ENCODE data around the gene LRBA.
A peak's percentile ranks its signal among the peaks of the same experiment; 100 is the strongest.
"Not testable (repeated sequence)": the region's sequence is repeated elsewhere in the genome, so short reads cannot be mapped to it uniquely, and the experiment has no call there.

LRBA gene

DNA sequence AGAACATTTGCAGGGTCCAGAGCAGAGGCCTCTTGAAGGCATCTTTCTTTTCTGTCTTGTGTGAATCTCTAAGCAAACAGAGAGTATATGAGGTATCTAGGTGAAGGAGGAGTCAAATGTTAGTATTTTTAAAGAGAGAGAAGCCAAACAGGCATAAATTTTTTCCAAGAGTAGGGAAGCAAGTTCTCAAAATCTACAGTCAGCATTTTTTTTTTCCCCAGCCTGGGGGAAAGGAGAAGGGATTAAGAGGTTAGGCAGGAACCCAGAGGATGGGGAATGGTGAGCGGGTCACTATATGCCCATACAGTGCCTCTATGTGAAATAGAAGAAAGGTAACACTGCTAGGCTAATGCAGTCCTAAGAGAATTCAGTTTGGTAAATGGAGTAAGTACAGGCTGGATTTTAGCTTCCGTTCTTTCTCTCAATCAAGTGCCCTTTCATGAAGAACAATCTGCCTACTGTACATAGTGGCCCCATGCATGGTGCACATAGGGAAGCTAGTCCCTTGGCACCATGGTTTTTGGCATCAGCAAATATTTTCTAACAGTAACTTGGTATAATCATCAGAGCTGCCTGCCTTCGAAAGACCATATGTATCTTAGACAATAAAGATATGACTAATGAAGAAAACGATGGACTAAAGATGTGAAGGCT lies 596.2 kb downstream of the LRBA start:
- DNase-seq (ENCODE audit: low read depth) = no peak

- DNase-seq (ENCODE audit: low read depth) = no peak
Measured at GRCh38 chr4:150415213-150415612, 599.9 kb downstream of the LRBA start.

DNA sequence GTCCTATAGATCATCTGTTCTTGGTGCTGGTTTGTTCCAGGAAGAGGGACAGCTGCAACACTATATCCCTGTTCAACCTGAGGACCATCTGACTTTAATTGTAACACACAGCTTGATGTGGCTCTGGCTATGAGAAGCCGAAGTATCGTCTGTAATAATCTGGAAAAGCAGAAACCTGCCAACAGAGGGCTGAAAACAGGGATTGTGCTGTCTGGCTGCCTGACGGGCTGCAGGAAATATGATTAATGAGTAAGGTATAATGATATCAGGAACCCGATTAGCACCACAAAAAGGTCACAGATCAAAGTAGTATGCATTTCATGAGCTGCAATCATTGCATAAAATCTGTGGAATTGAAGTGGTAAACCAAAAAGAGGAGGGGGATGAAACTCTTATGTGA lies 603.6 kb downstream of the LRBA start:
- DNase-seq (ENCODE audit: low read depth) = no peak

- no peak for DNase-seq (ENCODE audit: low read depth)
Measured at GRCh38 chr4:150402871-150403272, 612.2 kb downstream of the LRBA start.

GRCh38 chr4:150401083-150401687 lies 613.9 kb downstream of the LRBA start:
- DNase-seq (ENCODE audit: low read depth) = no peak

DNA sequence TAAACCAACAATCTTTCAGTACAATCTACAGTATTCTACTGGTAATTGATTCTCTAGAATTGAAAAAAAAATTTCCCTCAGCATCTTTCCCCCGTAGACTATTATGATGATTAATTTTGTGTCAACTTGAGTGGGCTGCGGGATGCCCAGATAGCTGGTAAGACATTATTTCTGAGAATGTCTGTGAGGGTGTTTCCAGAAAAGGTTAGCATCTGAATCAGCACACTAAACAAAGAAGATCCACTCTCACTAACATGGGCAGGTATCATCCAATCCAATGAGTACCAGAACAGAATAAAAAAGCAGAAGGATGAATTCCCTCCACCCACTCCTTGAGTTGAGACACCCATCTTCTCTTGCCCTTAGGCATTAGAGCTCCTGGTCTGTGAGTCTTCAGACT lies 619.2 kb downstream of the LRBA start:
- no peak for DNase-seq (ENCODE audit: low read depth)

GRCh38 chr4:150394046-150394445 lies 621.0 kb downstream of the LRBA start:
- no peak for DNase-seq (ENCODE audit: low read depth)

DNA sequence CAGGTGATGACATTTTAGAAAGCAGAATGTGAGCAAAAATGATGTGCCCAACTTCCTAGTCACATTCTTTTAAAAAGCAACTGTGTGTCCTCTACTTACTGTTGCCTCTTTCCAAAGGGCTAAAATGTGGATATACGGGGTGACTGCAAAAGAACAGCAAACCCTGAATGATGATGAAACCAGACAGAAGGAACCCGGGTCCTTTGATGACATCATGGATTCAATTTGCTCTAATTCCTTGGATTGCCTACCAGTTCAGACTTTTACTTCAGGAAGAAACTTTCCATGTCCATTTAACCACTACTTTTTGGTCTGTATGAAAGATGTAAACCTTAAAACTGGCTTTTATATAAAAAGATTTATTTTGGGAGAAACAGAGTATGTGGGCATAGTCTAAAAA lies 624.0 kb downstream of the LRBA start:
- no peak for DNase-seq (ENCODE audit: low read depth)

DNA sequence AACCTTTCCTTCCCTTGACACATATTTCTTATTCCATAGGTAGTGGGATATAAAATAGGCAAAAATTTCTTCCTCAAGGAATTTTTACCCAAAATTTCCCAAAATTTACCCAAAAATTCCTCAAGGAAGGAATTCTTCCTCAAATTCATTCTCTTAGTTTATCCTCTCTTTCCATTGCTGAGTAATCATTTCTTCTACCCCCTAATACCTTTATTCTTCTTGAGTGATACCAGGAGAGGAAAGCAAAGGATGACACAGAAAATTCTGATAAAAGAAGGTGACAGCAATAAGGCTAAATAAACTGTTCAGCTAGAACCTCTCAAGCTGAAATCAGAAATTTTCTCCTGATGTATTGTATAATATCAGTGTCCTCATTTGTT lies 624.6 kb downstream of the LRBA start:
- DNase-seq (ENCODE audit: low read depth) = no peak

GRCh38 chr4:150389896-150390530 lies 625.1 kb downstream of the LRBA start:
- DNase-seq (ENCODE audit: low read depth) = no peak

GRCh38 chr4:150387981-150388380 lies 627.1 kb downstream of the LRBA start:
- no peak for DNase-seq (ENCODE audit: low read depth)

- not testable (repeated sequence) for DNase-seq (ENCODE audit: low read depth)
Measured at GRCh38 chr4:150386415-150386814, 628.7 kb downstream of the LRBA start.

- DNase-seq (ENCODE audit: low read depth) = peak; percentile 90
Measured at GRCh38 chr4:150385606-150386005, 629.5 kb downstream of the LRBA start.

DNA sequence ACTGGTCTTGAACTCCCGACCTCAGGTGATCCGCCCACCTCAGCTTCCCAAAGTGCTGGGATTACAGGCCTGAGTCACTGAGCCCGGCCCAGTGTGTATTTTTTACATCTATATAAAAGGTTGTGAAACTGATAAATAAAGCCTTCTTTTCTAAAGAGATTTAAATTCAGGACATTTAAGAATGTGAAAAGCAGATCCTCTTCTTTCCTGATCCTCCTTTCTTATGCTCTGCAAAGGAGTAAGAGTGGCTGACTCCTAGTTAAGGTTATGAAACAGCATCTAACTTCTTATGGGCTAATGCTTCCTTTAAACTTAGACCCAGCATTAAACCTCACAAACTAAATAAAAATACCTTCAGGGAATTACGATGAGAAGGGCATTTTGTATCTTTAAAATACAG lies 630.8 kb downstream of the LRBA start:
- DNase-seq (ENCODE audit: low read depth) = no peak

GRCh38 chr4:150382028-150382427 lies 633.1 kb downstream of the LRBA start:
- DNase-seq (ENCODE audit: low read depth) = peak; percentile 7

DNA sequence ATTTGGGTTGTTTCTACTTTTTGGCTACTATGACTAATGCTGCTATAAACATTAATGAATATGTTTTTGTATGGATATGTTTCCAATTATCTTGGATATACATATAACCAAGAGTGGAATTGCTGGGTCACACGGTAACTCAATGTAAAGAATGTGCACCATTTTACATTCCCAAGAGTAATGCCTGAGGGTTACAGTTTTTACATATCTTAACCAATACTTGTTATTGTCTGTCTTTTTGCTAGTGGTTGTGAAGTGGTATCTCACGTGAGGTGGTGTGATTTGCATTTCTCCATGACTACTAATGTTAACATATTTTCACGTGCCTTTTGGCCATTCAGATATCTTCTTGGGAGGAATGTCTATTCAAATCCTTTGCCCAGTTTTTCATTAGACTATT lies 633.5 kb downstream of the LRBA start:
- DNase-seq (ENCODE audit: low read depth) = no peak

GRCh38 chr4:150381036-150381435 lies 634.0 kb downstream of the LRBA start:
- no peak for DNase-seq (ENCODE audit: low read depth)

DNA sequence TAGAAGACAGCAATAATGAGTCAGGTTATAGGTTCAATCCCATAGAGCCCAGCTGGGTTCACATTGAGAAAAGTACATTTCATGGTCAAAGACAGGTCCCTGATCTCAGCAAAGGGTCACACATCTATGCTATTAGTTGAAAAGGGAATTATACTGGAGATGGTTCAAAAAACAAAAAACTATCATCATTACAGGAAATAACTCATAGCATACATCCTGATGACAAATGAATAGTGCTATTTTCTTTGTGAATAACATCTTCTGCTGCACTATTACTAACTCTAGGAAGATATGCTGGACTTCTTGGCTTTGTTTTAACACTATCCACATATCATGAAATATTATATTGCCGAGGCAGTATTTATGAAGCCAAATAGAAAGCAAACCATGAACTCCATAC lies 635.6 kb downstream of the LRBA start:
- DNase-seq (ENCODE audit: low read depth) = no peak

DNA sequence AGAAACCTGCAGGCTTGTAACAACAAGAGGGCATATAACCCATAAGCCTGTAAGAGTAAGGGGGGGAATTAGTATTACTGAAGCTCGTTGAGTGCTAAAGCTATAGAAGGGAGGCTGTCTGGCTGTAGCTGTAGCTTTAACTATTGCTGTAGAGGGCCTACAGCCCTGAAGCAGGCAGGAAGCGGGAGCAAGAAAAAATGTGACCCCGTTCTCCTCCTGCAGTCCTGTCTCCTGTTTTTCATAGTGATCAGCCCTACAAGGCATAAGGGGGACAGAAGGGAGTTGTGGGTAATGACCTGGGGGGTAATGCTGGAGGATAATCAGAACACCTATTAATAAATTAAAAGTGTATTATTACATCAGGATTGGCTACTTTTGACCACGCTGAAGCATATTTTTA lies 640.1 kb downstream of the LRBA start:
- DNase-seq (ENCODE audit: low read depth) = no peak

GRCh38 chr4:150371869-150372268 lies 643.2 kb downstream of the LRBA start:
- no peak for DNase-seq (ENCODE audit: low read depth)

- DNase-seq (ENCODE audit: low read depth) = no peak
Measured at GRCh38 chr4:150369434-150370380, 645.4 kb downstream of the LRBA start.

GRCh38 chr4:150368667-150369066 lies 646.4 kb downstream of the LRBA start:
- DNase-seq (ENCODE audit: low read depth) = no peak

- no peak for DNase-seq (ENCODE audit: low read depth)
Measured at GRCh38 chr4:150367326-150367725, 647.8 kb downstream of the LRBA start.

Data from GM04503 (cell line).